HG03139 (cell line): ENCODE measurements around the gene RAPGEF2.
"Not testable (repeated sequence)": the region's sequence is repeated elsewhere in the genome, so short reads cannot be mapped to it uniquely, and the experiment has no call there.

Source experiments
- ATAC-seq: cut with Tn5 transposase; IDR thresholded peaks from one replicate; pipeline ENCODE4 v1.9.1; 2021; ENCODE audit not compliant: unreplicated experiment

RAPGEF2 gene, protein sequence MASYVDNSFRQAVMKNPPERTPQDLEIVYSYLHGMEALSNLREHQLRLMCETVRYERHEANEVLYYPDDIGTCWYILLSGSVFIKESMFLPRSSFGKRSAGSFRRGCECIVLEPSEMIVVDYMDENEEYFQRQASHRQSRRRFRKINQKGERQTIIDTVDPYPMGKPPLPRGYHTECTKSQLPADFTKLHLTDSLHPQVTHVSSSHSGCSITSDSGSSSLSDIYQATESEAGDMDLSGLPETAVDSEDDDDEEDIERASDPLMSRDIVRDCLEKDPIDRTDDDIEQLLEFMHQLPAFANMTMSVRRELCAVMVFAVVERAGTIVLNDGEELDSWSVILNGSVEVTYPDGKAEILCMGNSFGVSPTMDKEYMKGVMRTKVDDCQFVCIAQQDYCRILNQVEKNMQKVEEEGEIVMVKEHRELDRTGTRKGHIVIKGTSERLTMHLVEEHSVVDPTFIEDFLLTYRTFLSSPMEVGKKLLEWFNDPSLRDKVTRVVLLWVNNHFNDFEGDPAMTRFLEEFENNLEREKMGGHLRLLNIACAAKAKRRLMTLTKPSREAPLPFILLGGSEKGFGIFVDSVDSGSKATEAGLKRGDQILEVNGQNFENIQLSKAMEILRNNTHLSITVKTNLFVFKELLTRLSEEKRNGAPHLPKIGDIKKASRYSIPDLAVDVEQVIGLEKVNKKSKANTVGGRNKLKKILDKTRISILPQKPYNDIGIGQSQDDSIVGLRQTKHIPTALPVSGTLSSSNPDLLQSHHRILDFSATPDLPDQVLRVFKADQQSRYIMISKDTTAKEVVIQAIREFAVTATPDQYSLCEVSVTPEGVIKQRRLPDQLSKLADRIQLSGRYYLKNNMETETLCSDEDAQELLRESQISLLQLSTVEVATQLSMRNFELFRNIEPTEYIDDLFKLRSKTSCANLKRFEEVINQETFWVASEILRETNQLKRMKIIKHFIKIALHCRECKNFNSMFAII (N-terminal part only)

GRCh38 chr4:159102622-159103383 lies at the start of gene RAPGEF2:
TSS of gene RAPGEF2 (plus strand) at chr4:159103079. CDS start at chr4:159104163, 1,084 bp downstream.
- ATAC-seq = peak; percentile 74

- ATAC-seq = no peak
Measured at GRCh38 chr4:159055833-159056232, 47.0 kb upstream of the RAPGEF2 start.

GRCh38 chr4:159060161-159060560 lies 42.7 kb upstream of the RAPGEF2 start:
- ATAC-seq = no peak

GRCh38 chr4:159062381-159062780 lies 40.5 kb upstream of the RAPGEF2 start:
- no peak for ATAC-seq

DNA sequence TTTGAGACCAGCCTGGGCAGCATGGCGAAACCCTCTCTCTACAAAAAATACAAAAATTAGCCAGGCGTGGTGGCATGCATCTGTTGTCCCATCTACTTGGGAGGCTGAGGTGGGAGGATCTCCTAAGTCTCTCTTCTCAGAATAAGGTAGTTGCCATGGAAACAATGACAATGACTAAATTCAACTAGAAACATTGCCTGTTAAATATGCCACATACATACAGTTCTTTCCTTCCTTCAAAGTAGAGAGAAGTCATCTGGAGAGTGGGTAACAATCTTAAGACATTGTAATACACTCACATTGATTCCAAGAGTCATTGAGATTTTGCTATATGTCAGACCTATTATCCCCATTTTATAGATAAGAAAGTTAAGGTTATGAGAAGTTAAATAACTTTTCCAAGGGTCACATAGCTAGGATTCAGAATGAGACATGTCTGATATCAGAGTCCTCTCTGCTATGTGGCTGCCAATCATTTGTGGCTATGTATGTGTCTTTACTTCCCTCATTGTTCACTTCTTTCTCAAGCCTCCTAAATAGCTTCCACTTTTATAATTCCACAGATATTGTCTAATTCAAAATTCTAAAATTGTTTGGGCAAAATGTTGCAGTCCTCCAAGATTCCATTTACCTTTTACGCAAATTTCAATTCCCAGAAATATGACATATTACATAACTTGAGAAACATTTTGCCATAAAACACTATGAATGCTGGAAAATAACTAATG lies 37.2 kb upstream of the RAPGEF2 start:
- no peak for ATAC-seq

- not testable (repeated sequence) for ATAC-seq
Measured at GRCh38 chr4:159068139-159068538, 34.7 kb upstream of the RAPGEF2 start.

DNA sequence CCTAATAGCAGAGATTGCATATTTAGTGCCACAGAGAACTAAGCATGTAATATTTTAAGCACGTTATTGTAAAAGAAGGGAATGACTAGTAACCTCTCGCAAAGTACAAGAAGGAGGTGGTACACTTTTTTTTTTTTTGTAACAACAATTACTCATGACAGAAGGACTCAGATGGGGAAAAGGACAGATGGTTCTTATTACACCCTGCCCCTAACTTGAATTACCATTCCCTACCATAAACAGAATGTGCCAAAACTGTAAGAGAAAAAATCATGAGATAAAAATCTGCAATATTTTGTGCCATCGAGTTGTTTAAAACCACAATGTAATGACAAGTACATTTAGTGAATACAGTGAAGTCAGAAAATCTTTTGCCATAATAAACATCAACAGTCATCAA lies 33.0 kb upstream of the RAPGEF2 start:
- ATAC-seq = no peak

- no peak for ATAC-seq
Measured at GRCh38 chr4:159070742-159071141, 32.1 kb upstream of the RAPGEF2 start.

DNA sequence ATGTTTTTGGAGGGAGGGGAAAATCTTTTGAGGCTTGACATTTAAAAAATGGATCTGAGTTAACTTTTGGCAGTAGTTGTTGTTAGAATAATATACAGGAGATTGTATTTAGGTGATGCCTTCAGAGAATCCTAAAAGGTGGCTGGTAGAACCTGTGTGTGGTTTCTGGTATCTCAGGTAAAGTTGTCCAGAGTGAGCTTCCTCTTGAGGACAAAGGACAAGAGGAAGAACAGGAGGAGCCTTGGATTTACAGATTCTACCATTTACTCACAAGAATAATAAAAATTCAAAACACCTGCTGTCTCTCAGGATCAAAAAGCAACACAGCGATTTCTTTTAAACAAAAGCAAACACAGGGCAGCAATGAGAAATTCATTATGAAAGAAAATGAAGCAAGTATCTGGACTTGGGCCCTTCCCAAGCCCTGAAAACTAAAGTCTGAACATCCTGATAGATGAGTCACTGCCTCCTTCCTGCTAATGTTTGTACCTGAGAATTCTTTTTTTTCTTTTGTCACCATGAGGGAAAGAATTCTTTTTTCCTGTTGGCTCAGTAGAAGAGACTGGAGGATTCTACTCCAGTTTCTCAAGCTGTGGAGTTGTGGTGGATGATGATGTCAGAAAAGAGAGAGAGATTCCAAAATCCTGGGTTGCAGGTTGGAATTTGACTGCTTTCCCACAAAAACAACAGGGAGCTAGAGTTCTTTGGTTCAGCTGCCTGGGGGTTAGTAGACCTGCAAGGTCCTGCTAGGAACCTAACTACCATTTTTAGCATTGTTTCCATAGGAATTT lies 31.5 kb upstream of the RAPGEF2 start:
- ATAC-seq = no peak

DNA sequence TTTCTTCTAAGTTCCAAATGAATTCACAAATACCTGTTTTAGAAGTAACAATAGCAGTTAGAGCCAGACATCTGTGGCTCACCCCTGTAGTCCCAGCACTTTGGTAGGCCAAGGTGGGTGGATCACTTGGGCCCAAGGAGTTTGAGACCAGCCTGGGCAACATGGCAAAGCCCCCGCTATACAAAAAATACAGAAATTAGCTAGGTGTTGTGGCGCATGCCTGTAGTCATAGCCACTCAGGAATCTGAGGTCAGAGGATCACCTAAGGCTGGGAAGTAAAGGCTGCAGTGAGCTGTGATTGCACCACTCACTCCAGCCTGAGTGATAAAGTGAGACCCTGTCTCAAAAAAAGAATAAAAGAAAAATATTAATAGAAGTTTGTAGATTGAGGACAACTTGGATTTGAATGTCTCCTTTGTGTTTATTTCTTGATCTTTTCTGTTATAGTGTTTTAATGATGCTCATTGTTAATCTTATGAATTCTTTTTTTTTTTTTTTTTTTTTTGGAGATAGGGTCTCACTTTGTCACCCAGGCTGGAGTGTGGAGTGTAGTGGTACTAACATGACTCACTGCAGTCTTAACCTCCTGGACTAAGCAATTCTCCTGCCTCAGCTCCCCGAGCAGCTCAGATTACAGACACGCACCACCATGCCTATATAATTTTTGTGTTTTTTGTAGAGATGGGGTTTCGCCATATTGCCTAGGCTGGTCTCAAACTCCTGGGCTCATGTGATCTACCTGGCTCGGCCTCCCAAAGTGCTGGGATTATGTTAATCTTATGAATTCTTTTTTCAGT lies 30.7 kb upstream of the RAPGEF2 start:
- ATAC-seq = no peak

DNA sequence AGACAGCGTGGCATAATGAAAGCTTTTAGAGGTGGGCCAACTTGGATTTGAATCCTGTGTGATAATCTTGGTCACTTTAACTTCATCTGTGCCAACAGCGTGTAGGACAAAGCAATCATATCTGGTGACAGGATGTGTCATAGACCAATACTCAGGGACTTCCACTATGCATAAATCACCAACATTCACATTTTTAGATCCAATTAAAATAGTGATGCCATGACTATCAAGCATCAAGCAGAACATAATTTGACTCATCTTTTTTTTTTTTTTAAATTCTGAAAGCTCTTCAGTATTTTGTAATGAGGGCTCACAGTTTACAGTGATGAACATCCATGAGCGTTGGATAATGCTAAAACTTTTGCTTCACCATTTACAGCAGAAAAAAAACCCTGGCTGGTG lies 27.3 kb upstream of the RAPGEF2 start:
- ATAC-seq = no peak

GRCh38 chr4:159077018-159077417 lies 25.9 kb upstream of the RAPGEF2 start:
- not testable (repeated sequence) for ATAC-seq

DNA sequence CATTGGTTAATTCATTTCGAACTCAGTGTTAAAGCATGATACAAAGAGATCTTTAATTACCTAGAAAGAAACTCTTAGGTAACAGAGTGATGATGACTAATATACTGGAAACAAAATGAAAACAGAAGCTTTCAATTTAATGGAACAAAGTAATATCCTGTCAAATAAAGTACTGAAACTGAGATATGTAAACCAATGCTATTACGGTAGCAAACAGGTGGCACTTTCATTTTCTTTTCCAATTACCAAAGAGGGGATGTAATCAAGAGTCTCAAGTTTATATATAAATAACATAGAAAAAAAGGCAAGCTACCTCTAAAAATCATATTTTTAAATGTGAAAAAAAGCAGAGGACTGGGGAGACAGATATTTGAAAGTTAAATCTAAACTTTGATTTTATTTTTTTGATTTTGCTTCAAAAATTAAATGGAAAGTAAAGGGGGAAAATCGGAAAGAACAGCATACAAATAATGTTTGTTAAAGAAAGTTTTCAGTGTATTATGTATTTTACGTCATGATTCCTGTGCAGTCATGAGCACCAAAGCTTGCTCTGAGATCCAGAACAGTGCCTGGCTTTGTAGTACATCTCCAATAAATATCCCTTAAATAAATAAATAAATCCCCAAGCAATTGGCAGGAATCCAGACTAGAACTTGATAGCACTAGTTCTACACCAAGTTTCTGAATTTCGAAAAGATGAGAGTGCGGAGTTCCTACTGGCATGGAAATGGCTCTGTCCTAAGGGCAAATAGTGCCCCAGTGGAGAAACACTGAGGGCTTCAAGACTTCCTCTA lies 25.0 kb upstream of the RAPGEF2 start:
- ATAC-seq = peak; percentile 96

DNA sequence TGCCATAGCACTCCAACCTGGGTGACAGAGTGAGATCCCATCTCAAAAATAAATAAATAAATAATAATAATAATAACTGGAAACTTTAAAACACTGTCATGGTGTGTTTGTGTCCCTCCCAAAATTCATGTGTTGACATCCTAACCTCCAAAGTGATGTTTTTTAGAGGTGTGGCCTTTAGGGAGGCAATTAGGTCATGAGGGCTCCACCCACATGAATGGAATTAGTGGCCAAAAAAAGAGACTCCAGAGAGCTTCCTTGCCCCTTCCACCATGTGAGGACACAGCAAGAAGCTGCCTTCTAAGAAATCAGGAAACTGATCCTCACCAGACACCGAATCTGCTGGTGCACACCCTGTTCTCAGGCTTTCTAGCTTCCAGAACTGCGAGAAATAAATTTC lies 23.8 kb upstream of the RAPGEF2 start:
- ATAC-seq = no peak

DNA sequence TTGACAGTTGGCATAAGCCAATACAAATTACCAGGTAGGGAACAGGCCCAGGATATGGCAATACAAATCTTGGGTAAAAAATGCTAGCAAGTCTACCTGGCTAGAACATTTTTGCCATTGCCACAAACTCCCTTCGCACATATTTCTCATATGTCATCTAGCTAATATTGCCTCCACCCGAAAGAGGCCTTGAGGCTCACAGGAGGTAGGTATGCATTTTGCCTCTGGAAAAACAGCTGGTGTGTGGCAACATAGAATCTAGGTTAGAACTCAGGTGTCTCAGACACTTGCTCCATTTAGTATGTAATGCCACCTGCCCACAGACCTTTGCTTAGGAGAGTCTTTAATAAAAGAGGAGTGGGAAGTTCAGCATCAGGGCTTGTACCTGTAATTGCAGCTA lies 16.3 kb upstream of the RAPGEF2 start:
- ATAC-seq = no peak

- no peak for ATAC-seq
Measured at GRCh38 chr4:159090255-159090654, 12.6 kb upstream of the RAPGEF2 start.

DNA sequence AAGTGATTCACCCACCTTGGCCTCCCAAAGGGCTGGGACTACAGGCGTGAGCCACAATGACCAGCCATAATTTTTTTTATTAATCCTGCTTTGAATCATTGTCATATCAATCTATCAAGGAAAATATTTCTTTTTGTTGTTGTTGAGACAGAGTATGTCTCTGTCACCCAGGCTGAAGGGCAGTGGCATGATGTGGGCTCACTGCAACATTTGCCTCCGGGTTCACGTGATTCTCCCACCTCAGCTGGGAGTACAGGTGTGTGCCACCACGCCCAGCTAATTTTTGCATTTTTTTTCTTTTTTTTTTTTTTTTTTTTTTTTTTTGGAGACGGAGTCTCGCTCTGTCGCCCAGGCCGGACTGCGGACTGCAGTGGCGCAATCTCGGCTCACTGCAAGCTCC lies 8.7 kb upstream of the RAPGEF2 start:
- ATAC-seq = not testable (repeated sequence)

- ATAC-seq = no peak
Measured at GRCh38 chr4:159096434-159096833, 6.4 kb upstream of the RAPGEF2 start.
